Measurements from ENCODE around the gene CCL19.

The CCL19 gene

GRCh38 chr9:34662526-34663302 is 28.4 kb downstream of the CCL19 start, which contains the start of gene CCL27:
CCL27 (minus strand) TSS chr9:34662657; CDS start chr9:34662633, 24 bp downstream.
- DNase-seq (ENCODE audit: low read depth): no peak

- no peak for DNase-seq (ENCODE audit: low read depth)
Observed at GRCh38 chr9:34659592-34660253, 31.4 kb downstream of the CCL19 start.

GRCh38 chr9:34658461-34658860 is 32.6 kb downstream of the CCL19 start:
- DNase-seq (ENCODE audit: low read depth): no peak

GRCh38 chr9:34656992-34657391 is 34.1 kb downstream of the CCL19 start:
- no peak for DNase-seq (ENCODE audit: low read depth)

- no peak for DNase-seq (ENCODE audit: low read depth)
Observed at GRCh38 chr9:34655394-34655793, 35.7 kb downstream of the CCL19 start.

GRCh38 chr9:34654323-34655051 is 36.6 kb downstream of the CCL19 start:
- DNase-seq (ENCODE audit: low read depth): no peak

GRCh38 chr9:34653151-34654072 is 37.7 kb downstream of the CCL19 start:
- no peak for DNase-seq (ENCODE audit: low read depth)

- no peak for DNase-seq (ENCODE audit: low read depth)
Observed at GRCh38 chr9:34652602-34653000, 38.5 kb downstream of the CCL19 start.

- DNase-seq (ENCODE audit: low read depth): no peak
Observed at GRCh38 chr9:34651876-34652601, 39.0 kb downstream of the CCL19 start, which contains the start of gene IL11RA. IL11RA (plus strand) TSS chr9:34652185; CDS start chr9:34655218, 3,033 bp downstream.

GRCh38 chr9:34651321-34651720 is 39.8 kb downstream of the CCL19 start:
- no peak for DNase-seq (ENCODE audit: low read depth)

- no peak for DNase-seq (ENCODE audit: low read depth)
Observed at GRCh38 chr9:34650816-34651215, 40.3 kb downstream of the CCL19 start.

- no peak for DNase-seq (ENCODE audit: low read depth)
Observed at GRCh38 chr9:34648673-34649072, 42.4 kb downstream of the CCL19 start.

GRCh38 chr9:34647651-34648050 is 43.4 kb downstream of the CCL19 start:
- DNase-seq (ENCODE audit: low read depth): no peak

GRCh38 chr9:34647084-34647403 is 44.0 kb downstream of the CCL19 start:
- no peak for DNase-seq (ENCODE audit: low read depth)

- DNase-seq (ENCODE audit: low read depth): peak; percentile 94
Observed at GRCh38 chr9:34646211-34647083, 44.6 kb downstream of the CCL19 start, which contains the start of gene GALT. GALT (plus strand) TSS chr9:34646675; CDS start chr9:34646705, 30 bp downstream.

GRCh38 chr9:34644766-34645314 is 46.2 kb downstream of the CCL19 start:
- DNase-seq (ENCODE audit: low read depth): no peak

GRCh38 chr9:34642679-34643078 is 48.4 kb downstream of the CCL19 start:
- DNase-seq (ENCODE audit: low read depth): no peak
